KOPT-K1 (cell line): ENCODE results near the gene CDH23.

ENCODE experiments used
- H3K27ac ChIP-seq: fragments of 200-600 bp; sonication (generic); 2 replicates; pipeline ENCODE4 v1.5.1; 2016; ENCODE audit warnings: antibody characterized with exemption, mild to moderate bottlenecking, low read depth, low read length; ENCODE audit not compliant: poor library complexity, severe bottlenecking
- H3K36me3 ChIP-seq: fragments of 200-600 bp; sonication (generic); 2 replicates; pipeline ENCODE4 v1.5.1; 2017; ENCODE audit warnings: antibody characterized with exemption, mild to moderate bottlenecking, low read length, moderate library complexity; ENCODE audit not compliant: insufficient read depth
- H3K9me3 ChIP-seq: fragments of 200-600 bp; sonication (generic); 2 replicates; pipeline ENCODE4 v1.5.1; 2017; ENCODE audit warnings: antibody characterized with exemption, low read length, mild to moderate bottlenecking; ENCODE audit not compliant: insufficient read depth, poor library complexity, severe bottlenecking

Gene CDH23

GRCh38 chr10:71774916-71775702 lies 378.4 kb downstream of the CDH23 start:
- peak overlapping the region; percentile 95 for H3K27ac ChIP-seq
- no peaks in the 10 kb centered on the region for H3K9me3 ChIP-seq
- no peaks in the 10 kb centered on the region for H3K36me3 ChIP-seq

DNA sequence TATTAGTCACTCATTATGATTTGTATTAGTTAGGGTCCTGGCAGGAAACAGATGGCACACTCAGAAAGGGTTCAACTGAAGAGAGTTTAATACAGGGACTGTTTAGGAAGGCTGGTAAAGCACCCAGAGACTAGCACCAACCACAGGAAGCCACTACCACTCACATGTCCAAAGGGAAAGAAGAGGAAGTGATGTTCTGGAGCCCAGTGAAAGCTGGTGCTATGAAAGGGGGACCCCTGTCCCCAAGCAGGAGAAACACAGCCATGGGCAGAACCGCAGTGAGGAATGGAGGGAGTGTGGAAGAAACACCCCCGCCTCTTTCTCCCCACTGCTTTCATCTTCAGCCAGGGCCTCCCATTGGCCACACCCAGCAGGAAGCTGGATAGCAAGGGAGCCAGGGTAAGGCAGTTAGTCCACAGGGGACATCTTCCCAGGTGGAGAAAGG lies 379.8 kb downstream of the CDH23 start:
- Histone ChIP-seq H3K9me3 (no peaks in the 10 kb centered on the region), H3K36me3 (no peaks in the 10 kb centered on the region), H3K27ac (peak overlapping the region; percentile 95)

DNA sequence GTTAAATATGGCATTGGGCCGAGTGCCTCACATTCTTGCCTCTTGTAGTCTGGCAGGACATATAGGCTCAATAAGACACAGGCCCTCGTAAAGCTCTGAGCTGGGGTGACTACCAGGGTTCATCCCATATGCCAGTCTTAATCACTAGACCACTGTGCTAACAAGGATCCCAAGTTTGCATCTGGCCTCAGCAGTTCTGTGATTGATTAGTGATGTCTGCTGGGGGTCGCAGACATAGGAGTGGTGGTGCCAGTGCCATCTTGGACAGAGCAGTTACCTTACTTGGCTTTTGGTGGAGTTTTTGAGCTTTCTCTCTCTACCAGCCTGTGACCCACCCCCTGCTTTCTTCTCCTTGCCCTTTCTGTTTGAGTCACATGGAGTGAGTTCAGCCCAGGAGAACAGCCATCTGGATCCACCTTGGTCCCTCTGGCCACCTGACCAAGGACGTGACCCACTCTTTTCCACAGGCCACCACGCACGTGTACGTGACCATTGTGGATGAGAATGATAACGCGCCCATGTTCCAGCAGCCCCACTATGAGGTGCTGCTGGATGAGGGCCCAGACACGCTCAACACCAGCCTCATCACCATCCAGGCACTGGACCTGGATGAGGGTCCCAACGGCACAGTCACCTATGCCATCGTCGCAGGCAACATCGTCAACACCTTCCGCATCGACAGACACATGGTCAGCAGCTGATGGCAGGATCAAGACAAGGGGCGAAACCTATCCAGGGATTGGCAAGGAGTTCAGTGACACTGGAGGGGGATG lies 380.7 kb downstream of the CDH23 start:
- no peaks in the 10 kb centered on the region for H3K36me3 ChIP-seq
- no peaks in the 10 kb centered on the region for H3K9me3 ChIP-seq
- no peak overlapping the region for H3K27ac ChIP-seq

- Histone ChIP-seq H3K36me3 (no peaks in the 10 kb centered on the region), H3K9me3 (no peaks in the 10 kb centered on the region), H3K27ac (no peak overlapping the region)
These were observed 381.5 kb downstream of the CDH23 start for GRCh38 chr10:71778071-71778825.

DNA sequence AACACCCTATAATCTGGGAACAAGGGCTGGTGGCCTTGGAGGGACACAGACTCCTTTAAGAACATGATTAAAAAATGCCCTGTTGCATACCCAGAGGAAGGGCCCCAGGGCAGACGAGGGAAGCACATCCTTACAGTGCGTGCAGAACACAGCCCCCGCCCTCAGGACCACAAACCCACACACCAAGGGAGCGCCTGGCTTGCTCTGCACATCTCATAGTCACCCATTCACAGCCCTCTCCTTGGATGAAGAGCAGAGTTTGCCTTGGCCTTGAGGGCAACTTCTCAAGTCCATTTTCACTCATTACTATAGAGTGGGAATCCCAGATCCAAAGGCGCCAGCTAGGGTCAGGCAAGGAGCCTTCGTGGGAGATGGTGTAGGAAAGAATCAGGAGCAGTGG lies 382.9 kb downstream of the CDH23 start:
- H3K27ac ChIP-seq, result no peak overlapping the region

GRCh38 chr10:71780156-71780555 lies 383.4 kb downstream of the CDH23 start:
- H3K9me3 ChIP-seq, result no peaks in the 10 kb centered on the region
- no peak overlapping the region for H3K27ac ChIP-seq
- H3K36me3 ChIP-seq, result no peaks in the 10 kb centered on the region

More for the DNA sequence above, 382.9 kb downstream of the CDH23 start:
- Histone ChIP-seq H3K36me3 (no peaks in the 10 kb centered on the region), H3K9me3 (no peaks in the 10 kb centered on the region)

DNA sequence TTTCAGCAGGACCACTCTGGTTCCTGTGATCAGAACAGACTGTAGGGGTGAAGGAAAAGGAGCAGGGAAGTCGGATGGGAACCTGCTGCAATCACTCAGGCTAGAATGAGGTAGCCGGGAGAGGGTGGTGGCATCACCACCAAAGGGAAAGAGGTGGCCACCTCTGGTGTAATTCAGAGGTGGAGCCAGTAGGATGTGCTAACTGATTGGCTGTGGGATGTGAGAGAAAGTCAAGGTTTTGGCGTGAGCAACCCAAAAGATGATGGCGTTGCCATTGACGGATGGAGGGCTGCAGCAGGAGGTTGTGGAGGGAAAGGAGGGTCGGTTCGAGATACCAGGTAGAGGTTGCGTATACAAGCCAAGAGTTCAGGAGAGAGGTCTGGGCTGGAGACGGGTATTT lies 384.0 kb downstream of the CDH23 start:
- Histone ChIP-seq H3K36me3 (no peaks in the 10 kb centered on the region), H3K27ac (no peak overlapping the region), H3K9me3 (no peaks in the 10 kb centered on the region)

DNA sequence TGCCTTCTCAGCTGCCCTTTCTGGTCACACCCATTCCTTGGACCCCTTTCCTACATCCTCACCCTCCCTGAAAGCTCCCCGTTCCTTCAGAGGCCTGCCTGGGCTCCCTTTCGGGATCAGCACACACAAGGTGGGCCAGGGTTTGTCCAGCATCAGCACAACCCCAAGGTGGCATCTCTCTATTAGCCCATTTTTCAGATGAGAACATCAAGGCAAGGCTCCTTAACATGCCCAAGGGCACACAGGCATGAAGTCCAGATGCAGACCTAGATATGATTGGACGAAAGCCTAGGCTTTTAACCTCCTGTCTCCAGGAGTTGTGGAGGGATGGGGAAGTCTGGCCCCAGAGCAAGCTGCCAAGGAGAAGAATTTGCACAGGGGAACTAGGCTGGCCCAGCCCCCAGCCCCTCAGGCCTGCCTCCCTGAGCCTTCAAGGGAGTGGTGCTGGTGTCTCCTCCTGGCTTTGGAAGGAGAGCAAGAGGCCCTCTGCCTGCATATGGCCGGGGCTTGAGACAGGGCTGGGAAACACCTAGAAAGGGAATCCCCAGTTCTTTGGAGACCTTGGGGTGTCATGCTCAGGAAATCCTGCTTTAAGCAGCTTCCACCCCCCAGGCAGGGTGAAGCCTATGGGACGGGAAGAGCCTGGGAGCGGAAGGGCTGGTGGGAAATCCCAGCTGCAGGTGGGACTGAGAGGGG lies 385.6 kb downstream of the CDH23 start:
- Histone ChIP-seq H3K9me3 (no peaks in the 10 kb centered on the region), H3K27ac (peak overlapping the region; percentile 30), H3K36me3 (no peaks in the 10 kb centered on the region)

DNA sequence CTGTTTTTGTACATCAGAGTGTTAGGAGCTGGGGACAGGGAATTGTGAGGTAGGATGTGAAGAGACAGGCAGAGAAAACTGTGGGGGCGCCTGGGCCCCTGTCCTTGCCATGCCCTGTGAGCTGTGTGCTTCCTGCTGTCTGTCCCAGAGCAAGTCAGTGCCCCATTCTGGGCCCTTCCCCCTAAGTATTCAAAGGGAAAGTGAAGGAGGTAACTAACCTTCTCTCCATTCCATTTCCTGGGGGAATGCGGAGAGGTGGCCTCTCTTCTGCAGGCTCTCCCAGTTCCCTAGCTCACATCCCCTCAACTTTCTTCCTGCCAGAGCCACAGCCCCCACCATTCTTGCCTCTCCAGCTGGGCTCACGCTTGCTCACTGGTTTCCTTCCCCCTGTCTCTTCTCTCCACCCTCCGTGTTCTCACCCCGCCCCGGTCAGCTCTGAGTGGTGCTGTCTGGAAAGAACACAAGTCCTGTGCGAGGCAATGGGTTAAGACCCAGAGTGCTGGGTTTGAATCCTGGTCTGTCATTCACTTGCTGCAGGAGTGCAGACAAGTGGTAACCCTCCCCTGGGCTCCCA lies 386.3 kb downstream of the CDH23 start:
- no peaks in the 10 kb centered on the region for H3K36me3 ChIP-seq
- H3K9me3 ChIP-seq, result no peaks in the 10 kb centered on the region
- H3K27ac ChIP-seq, result peak overlapping the region; percentile 30

- no peaks in the 10 kb centered on the region for H3K9me3 ChIP-seq
- no peaks in the 10 kb centered on the region for H3K36me3 ChIP-seq
- H3K27ac ChIP-seq, result no peak overlapping the region
These were observed 387.4 kb downstream of the CDH23 start for GRCh38 chr10:71783917-71784678.

GRCh38 chr10:71784679-71785272 lies 388.1 kb downstream of the CDH23 start:
- H3K36me3 ChIP-seq, result no peaks in the 10 kb centered on the region
- no peaks in the 10 kb centered on the region for H3K9me3 ChIP-seq
- H3K27ac ChIP-seq, result no peak overlapping the region

DNA sequence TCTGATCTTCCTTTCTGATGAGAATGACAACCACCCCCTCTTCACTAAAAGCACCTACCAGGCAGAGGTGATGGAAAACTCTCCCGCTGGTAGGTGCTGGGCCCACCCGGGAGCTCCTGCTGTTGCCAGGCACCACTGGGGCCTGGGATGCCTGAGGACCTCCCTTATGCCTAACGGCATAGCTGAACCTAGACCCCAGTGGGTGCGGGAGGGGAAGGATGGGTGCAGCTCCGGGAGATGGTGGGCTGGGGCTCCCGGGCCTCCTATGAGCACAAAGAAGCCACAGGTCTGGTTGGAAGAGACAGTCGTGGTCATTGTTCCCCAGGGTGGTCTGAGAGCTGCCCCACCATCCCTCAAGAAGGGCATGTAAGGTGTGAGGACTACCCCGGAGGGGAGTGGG lies 392.2 kb downstream of the CDH23 start:
- Histone ChIP-seq H3K27ac (no peak overlapping the region), H3K9me3 (no peaks in the 10 kb centered on the region), H3K36me3 (no peaks in the 10 kb centered on the region)

GRCh38 chr10:71789871-71790270 lies 393.2 kb downstream of the CDH23 start:
- peak overlapping the region; percentile 50 for H3K27ac ChIP-seq
- H3K36me3 ChIP-seq, result no peaks in the 10 kb centered on the region
- H3K9me3 ChIP-seq, result no peaks in the 10 kb centered on the region
